Measurements from ENCODE around the gene FAM168A. TPM values are rescaled to one million over a fixed set of nuclear protein-coding genes. Genes with fewer than 3 reads are reported as not detected.

Gene FAM168A
- total and polyA plus RNA-seq, 9 of the 15 experiments (the other 6 are each of a cell fraction or from before 2014, with no cell fraction given) = 0.44 to 7.2 (median 2.9) TPM

GRCh38 chr11:73465871-73466270, 132.0 kb downstream of the FAM168A start (continued):
- TF ChIP-seq, protein P1, sequence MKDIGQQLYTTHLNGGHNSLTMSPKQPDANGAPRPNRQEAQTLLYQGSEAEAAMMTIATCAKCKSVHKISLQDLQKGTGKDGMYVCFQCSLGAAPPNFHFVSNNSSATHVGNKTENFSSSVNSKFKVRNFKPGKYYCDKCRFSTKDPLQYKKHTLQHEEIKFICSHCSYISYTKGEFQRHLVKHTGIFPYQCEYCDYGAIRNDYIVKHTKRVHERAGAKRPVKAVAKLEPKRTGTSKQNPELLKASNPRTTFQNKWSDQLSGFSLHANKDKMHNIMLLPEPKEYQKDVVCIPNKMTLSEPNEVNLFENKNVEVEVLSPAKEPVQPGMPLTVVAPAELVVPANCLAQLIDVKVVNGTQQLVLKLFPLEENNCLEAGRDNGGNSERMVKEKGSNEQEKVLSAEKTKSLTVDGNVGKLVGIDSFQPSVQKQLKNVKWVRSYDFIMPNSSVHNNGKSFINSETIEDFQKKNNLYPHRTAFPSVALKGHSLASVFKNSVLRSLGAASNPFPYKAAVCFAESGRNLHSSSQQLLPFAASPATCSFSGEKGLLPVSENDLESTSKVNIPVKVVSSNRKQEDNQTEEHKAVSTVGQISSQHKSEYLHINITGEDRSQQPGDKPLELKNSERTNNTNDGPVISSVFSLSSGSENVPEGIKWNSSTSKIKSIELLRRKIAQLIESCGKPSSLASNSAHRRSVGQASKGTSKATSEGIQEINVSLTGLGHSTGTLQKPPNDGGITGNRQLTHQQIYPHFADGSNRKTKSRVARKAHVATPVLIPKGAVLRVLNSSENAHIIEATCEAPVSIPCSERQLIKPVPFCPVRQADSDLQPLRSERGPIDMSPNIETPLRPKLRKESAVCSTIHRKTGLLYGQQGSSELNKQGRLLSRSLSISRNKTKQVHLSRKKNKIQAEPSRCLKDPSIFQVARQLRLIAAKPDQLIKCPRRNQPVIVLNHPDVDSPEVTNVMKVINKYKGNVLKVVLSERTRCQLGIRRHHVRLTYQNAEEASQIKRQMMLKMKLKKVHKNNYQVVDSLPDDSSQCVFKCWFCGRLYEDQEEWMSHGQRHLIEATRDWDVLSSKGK (CRISPR knock-in tag; IDR thresholded peaks at IDR 0.05) = no peak
- TF ChIP-seq, protein P2, sequence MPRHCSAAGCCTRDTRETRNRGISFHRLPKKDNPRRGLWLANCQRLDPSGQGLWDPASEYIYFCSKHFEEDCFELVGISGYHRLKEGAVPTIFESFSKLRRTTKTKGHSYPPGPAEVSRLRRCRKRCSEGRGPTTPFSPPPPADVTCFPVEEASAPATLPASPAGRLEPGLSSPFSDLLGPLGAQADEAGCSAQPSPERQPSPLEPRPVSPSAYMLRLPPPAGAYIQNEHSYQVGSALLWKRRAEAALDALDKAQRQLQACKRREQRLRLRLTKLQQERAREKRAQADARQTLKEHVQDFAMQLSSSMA (CRISPR knock-in tag; IDR thresholded peaks at IDR 0.05) = no peak
- TF ChIP-seq MTA1 (IDR thresholded peaks at IDR 0.05; ENCODE audit: borderline replicate concordance) (no peak), NCOA6 (IDR thresholded peaks at IDR 0.05) (no peak), GATAD2B (IDR thresholded peaks at IDR 0.05; ENCODE audit: borderline replicate concordance) (no peak), ELK3 (CRISPR knock-in tag; IDR thresholded peaks at IDR 0.05) (no peak)
